Astrocyte (in vitro differentiated cells and primary cell): Measurements from ENCODE around the gene SRSF8. TPM values are rescaled to one million over a fixed set of nuclear protein-coding genes. Genes with fewer than 3 reads are reported as not detected.

Source experiments
- DNase-seq: peaks from one replicate; pipeline ENCODE4 v3.0.0-alpha.2; 2010; ENCODE audit warnings: low read depth
- FAIRE-seq: peaks from 2 replicates; lab custom pipeline; 2011; peaks lifted over from hg19 to GRCh38; lab: Jason Lieb, UNC
- H2AFZ ChIP-seq: 2 replicates; pipeline ENCODE4 v1.6.0; 2012; ENCODE audit warnings: low read depth, low read length, inconsistent platforms
- H3K27ac ChIP-seq: 2 replicates; pipeline ENCODE4 v1.5.1; 2011; ENCODE audit warnings: low read depth, low read length, inconsistent platforms
- H3K27me3 ChIP-seq: 2 replicates; pipeline ENCODE4 v1.6.0; 2011; ENCODE audit warnings: low read length, inconsistent platforms; ENCODE audit not compliant: insufficient read depth
- H3K36me3 ChIP-seq: 2 replicates; pipeline ENCODE4 v1.5.1; 2011; ENCODE audit warnings: low read length, inconsistent platforms; ENCODE audit not compliant: insufficient read depth
- H3K4me1 ChIP-seq: 2 replicates; pipeline ENCODE4 v1.5.1; 2011; ENCODE audit warnings: low read length, inconsistent platforms; ENCODE audit not compliant: insufficient read depth
- H3K4me2 ChIP-seq: 2 replicates; pipeline ENCODE4 v1.6.0; 2012; ENCODE audit warnings: low read length, inconsistent platforms
- H3K4me3 ChIP-seq: 2 replicates; pipeline ENCODE4 v1.5.1; 2011; ENCODE audit warnings: low read depth, mild to moderate bottlenecking, low read length, inconsistent platforms; ENCODE audit not compliant: insufficient read depth
- H3K79me2 ChIP-seq: 2 replicates; pipeline ENCODE4 v1.6.0; 2012; ENCODE audit warnings: mild to moderate bottlenecking, low read length, inconsistent platforms; ENCODE audit not compliant: insufficient read depth
- H3K9ac ChIP-seq: 2 replicates; pipeline ENCODE4 v1.6.0; 2012; ENCODE audit warnings: mild to moderate bottlenecking, low read length, inconsistent platforms
- H3K9me3 ChIP-seq: 2 replicates; pipeline ENCODE4 v1.5.1; 2012; ENCODE audit warnings: low read depth, mild to moderate bottlenecking, low read length, inconsistent platforms; ENCODE audit not compliant: insufficient read depth
- H4K20me1 ChIP-seq: 2 replicates; pipeline ENCODE4 v1.6.0; 2012; ENCODE audit warnings: low read length, inconsistent platforms; ENCODE audit not compliant: insufficient read depth
- H3K27ac Mint-ChIP-seq: one replicate; pipeline ENCODE4 v1.8.0; 2021; ENCODE audit warnings: mild to moderate bottlenecking, mixed read lengths; ENCODE audit not compliant: unreplicated experiment
- H3K27me3 Mint-ChIP-seq: one replicate; pipeline ENCODE4 v1.8.0; 2021; ENCODE audit warnings: low read depth, mixed read lengths; ENCODE audit not compliant: unreplicated experiment
- H3K36me3 Mint-ChIP-seq: one replicate; pipeline ENCODE4 v1.8.0; 2021; ENCODE audit warnings: low read depth, mixed read lengths; ENCODE audit not compliant: unreplicated experiment
- H3K4me1 Mint-ChIP-seq: one replicate; pipeline ENCODE4 v1.8.0; 2021; ENCODE audit warnings: low read depth, mixed read lengths; ENCODE audit not compliant: unreplicated experiment
- H3K4me3 Mint-ChIP-seq: one replicate; pipeline ENCODE4 v1.8.0; 2021; ENCODE audit warnings: mild to moderate bottlenecking, moderate library complexity, mixed read lengths; ENCODE audit not compliant: unreplicated experiment
- H3K9me3 Mint-ChIP-seq: one replicate; pipeline ENCODE4 v1.8.0; 2021; ENCODE audit warnings: mild to moderate bottlenecking, mixed read lengths; ENCODE audit not compliant: unreplicated experiment
- EZH2 ChIP-seq: IDR thresholded peaks from 2 replicates; pipeline ENCODE4 v1.6.1; 2012; ENCODE audit warnings: mild to moderate bottlenecking, low read length, inconsistent platforms; ENCODE audit not compliant: insufficient read depth
- total RNA-seq: library from RNA; stranded (reverse); gene quantifications from 2 replicates; pipeline ENCODE4 v1.2.1, GENCODE V29; 2021
- TF ChIP-seq, protein P1 (sequence below): IDR thresholded peaks from 2 replicates; pipeline ENCODE4 v1.5.1; 2011; ENCODE audit warnings: low read depth, mild to moderate bottlenecking, inconsistent platforms, low read length, moderate library complexity; ENCODE audit not compliant: insufficient read depth

SRSF8 gene
- total RNA-seq, 1 donor from 2014 or later: 47.5 TPM

GRCh38 chr11:95065336-95065735, 1.4 kb upstream of the SRSF8 start:
- Mint-ChIP-seq H3K27me3 (no peaks in the 10 kb centered on the region), H3K9me3 (no peaks in the 10 kb centered on the region), H3K4me1 (peaks cover 9% of the 10 kb centered on the region), H3K36me3 (no peaks in the 10 kb centered on the region), H3K4me3 (no peak overlapping the region), H3K27ac (no peak overlapping the region)
- Histone ChIP-seq H3K9ac (no peak overlapping the region), H3K79me2 (peaks cover 27% of the 10 kb centered on the region), H3K4me2 (no peak overlapping the region), H3K4me1 (peaks cover 11% of the 10 kb centered on the region), H3K36me3 (no peaks in the 10 kb centered on the region), H2AFZ (no peak overlapping the region), H3K27me3 (peaks cover 2% of the 10 kb centered on the region), H3K4me3 (no peak overlapping the region), H3K9me3 (no peaks in the 10 kb centered on the region), H3K27ac (no peak overlapping the region), H4K20me1 (peaks cover 6% of the 10 kb centered on the region)
- no peak for DNase-seq
- no peak for TF ChIP-seq EZH2
- TF ChIP-seq, protein P1, sequence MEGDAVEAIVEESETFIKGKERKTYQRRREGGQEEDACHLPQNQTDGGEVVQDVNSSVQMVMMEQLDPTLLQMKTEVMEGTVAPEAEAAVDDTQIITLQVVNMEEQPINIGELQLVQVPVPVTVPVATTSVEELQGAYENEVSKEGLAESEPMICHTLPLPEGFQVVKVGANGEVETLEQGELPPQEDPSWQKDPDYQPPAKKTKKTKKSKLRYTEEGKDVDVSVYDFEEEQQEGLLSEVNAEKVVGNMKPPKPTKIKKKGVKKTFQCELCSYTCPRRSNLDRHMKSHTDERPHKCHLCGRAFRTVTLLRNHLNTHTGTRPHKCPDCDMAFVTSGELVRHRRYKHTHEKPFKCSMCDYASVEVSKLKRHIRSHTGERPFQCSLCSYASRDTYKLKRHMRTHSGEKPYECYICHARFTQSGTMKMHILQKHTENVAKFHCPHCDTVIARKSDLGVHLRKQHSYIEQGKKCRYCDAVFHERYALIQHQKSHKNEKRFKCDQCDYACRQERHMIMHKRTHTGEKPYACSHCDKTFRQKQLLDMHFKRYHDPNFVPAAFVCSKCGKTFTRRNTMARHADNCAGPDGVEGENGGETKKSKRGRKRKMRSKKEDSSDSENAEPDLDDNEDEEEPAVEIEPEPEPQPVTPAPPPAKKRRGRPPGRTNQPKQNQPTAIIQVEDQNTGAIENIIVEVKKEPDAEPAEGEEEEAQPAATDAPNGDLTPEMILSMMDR: no peak
- FAIRE-seq: no peak

DNA sequence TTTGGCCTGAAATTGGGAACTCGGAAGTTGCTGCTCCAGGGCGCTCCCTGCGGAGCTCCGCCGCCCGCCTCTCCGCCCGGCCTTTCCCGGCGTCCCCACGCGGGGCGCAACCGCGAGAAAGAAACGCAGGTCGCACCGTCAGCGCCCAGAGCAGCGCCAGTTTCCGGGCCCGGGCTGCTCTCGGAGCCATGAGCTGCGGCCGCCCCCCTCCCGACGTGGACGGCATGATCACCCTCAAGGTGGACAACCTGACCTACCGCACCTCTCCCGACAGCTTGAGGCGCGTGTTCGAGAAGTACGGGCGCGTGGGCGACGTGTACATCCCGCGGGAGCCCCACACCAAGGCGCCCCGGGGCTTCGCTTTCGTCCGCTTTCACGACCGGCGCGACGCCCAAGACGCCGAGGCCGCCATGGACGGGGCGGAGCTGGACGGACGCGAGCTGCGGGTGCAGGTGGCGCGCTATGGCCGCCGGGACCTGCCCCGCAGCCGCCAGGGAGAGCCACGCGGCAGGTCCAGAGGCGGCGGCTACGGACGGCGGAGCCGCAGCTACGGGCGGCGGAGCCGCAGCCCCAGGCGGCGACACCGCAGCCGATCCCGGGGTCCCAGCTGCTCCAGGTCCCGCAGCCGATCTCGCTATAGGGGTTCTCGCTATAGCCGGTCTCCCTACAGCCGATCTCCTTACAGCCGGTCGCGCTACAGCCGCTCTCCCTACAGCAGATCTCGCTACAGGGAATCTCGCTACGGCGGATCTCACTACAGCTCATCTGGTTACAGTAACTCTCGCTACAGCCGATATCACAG, 521 bp downstream of the SRSF8 start:
- peak overlapping the region; percentile 93 for H3K4me2 ChIP-seq
- Mint-ChIP-seq H3K27me3 (no peaks in the 10 kb centered on the region), H3K27ac (peak overlapping the region; percentile 99), H3K4me3 (peak overlapping the region; percentile 100), H3K4me1 (peaks cover 14% of the 10 kb centered on the region), H3K9me3 (no peaks in the 10 kb centered on the region), H3K36me3 (no peaks in the 10 kb centered on the region)
- H3K4me3 ChIP-seq: peak overlapping the region; percentile 91
- peak; percentile 57 for DNase-seq
- H3K4me1 ChIP-seq: peaks cover 11% of the 10 kb centered on the region
- H3K79me2 ChIP-seq: peaks cover 33% of the 10 kb centered on the region
- no peaks in the 10 kb centered on the region for H3K9me3 ChIP-seq
- peak overlapping the region; percentile 90 for H3K27ac ChIP-seq
- peak overlapping the region; percentile 81 for H2AFZ ChIP-seq
- no peak for TF ChIP-seq EZH2
- TF ChIP-seq, protein P1: peak; percentile 35
- H3K27me3 ChIP-seq: no peaks in the 10 kb centered on the region
- peaks cover 11% of the 10 kb centered on the region for H4K20me1 ChIP-seq
- FAIRE-seq: no peak
- H3K9ac ChIP-seq: peak overlapping the region; percentile 97
- H3K36me3 ChIP-seq: no peaks in the 10 kb centered on the region

GRCh38 chr11:95067841-95068219, 1.1 kb downstream of the SRSF8 start:
- Mint-ChIP-seq H3K9me3 (no peaks in the 10 kb centered on the region), H3K27ac (peak overlapping the region; percentile 99), H3K4me3 (peak overlapping the region; percentile 100), H3K36me3 (no peaks in the 10 kb centered on the region), H3K27me3 (no peaks in the 10 kb centered on the region), H3K4me1 (peaks cover 14% of the 10 kb centered on the region)
- no peaks in the 10 kb centered on the region for H3K27me3 ChIP-seq
- H4K20me1 ChIP-seq: peaks cover 11% of the 10 kb centered on the region
- peak overlapping the region; percentile 91 for H3K4me3 ChIP-seq
- peak overlapping the region; percentile 93 for H3K4me2 ChIP-seq
- peak overlapping the region; percentile 97 for H3K9ac ChIP-seq
- H3K27ac ChIP-seq: peak overlapping the region; percentile 90
- no peaks in the 10 kb centered on the region for H3K36me3 ChIP-seq
- H3K4me1 ChIP-seq: peaks cover 11% of the 10 kb centered on the region
- no peaks in the 10 kb centered on the region for H3K9me3 ChIP-seq
- TF ChIP-seq EZH2: no peak
- TF ChIP-seq, protein P1: no peak
- peaks cover 33% of the 10 kb centered on the region for H3K79me2 ChIP-seq
- H2AFZ ChIP-seq: peak overlapping the region; percentile 81
- FAIRE-seq (no peak), DNase-seq (no peak)
